PC-9 (cell line): ENCODE results near the gene OCA2. TPM values are rescaled to one million over a fixed set of nuclear protein-coding genes. Genes with fewer than 3 reads are reported as not detected.

Experiments used
- BruUV-seq: library from RNA; stranded (reverse); fragments of 400-500 nt; replicated peaks from 2 replicates; lab custom pipeline; 2021; lab: Mats Ljungman, UMichigan
- CTCF ChIA-PET: fragments of 300-600 bp; sonication (Branson Sonifier 250); formaldehyde crosslinking; loops from one replicate; lab custom pipeline; 2022; ENCODE audit warnings: antibody characterized with exemption; lab: Charles Lee
- POLR2A ChIA-PET: fragments of 300-600 bp; sonication (Branson Sonifier 250); formaldehyde crosslinking; loops from one replicate; lab custom pipeline; 2022; ENCODE audit warnings: antibody characterized with exemption; ENCODE audit not compliant: unreplicated experiment; lab: Charles Lee
- DNase-seq, 2 experiments: peaks; one replicate each; pipeline versions ENCODE4 v3.0.0 to v3.0.0-alpha.2; 2015 to 2022; ENCODE audit warnings: mixed read lengths in 1 of 2
- H2AFZ ChIP-seq: fragments of 200-600 bp; sonication (generic); 2 replicates; pipeline ENCODE4 v1.8.1; 2017; ENCODE audit warnings: antibody characterized with exemption
- H3F3A ChIP-seq: fragments of 200-600 bp; sonication (generic); 2 replicates; pipeline ENCODE4 v1.8.1; 2017; ENCODE audit warnings: antibody characterized with exemption, mild to moderate bottlenecking, low read depth; ENCODE audit not compliant: insufficient read depth
- H3K27ac ChIP-seq: fragments of 200-600 bp; sonication (generic); 2 replicates; pipeline ENCODE4 v1.6.1; 2016; ENCODE audit warnings: mixed run types
- H3K27me3 ChIP-seq: fragments of 200-600 bp; sonication (generic); 2 replicates; pipeline ENCODE4 v1.6.1; 2016; ENCODE audit warnings: low read depth, mixed run types; ENCODE audit not compliant: insufficient read depth
- H3K36me3 ChIP-seq: fragments of 200-600 bp; sonication (generic); 2 replicates; pipeline ENCODE4 v1.6.1; 2016; ENCODE audit warnings: low read depth, mixed run types
- H3K4me1 ChIP-seq: fragments of 200-600 bp; sonication (generic); replicated peaks from 2 replicates; pipeline ENCODE4 v1.6.1; 2016; ENCODE audit warnings: mixed run types; ENCODE audit not compliant: insufficient read depth
- H3K4me2 ChIP-seq: fragments of 200-600 bp; sonication (generic); 2 replicates; pipeline ENCODE4 v1.6.1; 2017; ENCODE audit warnings: mixed run types
- H3K4me3 ChIP-seq: fragments of 200-600 bp; sonication (generic); 2 replicates; pipeline ENCODE4 v1.6.1; 2016; ENCODE audit warnings: mixed run types
- H3K79me2 ChIP-seq: fragments of 200-600 bp; sonication (generic); 2 replicates; pipeline ENCODE4 v1.6.1; 2017; ENCODE audit warnings: low read depth, mixed run types
- H3K9me2 ChIP-seq: fragments of 200-600 bp; sonication (generic); 2 replicates; pipeline ENCODE4 v1.8.1; 2017; ENCODE audit warnings: mild to moderate bottlenecking; ENCODE audit not compliant: insufficient read depth
- H3K9me3 ChIP-seq: fragments of 200-600 bp; sonication (generic); 2 replicates; pipeline ENCODE4 v1.8.1; 2016; ENCODE audit warnings: low read depth; ENCODE audit not compliant: insufficient read depth
- H4K20me1 ChIP-seq: fragments of 200-600 bp; sonication (generic); 2 replicates; pipeline ENCODE4 v1.8.1; 2017; ENCODE audit not compliant: insufficient read depth
- EZH2 ChIP-seq: fragments of 200-600 bp; sonication (generic); IDR thresholded peaks from 2 replicates; pipeline ENCODE4 v1.8.0; 2017; ENCODE audit warnings: antibody characterized with exemption, low read depth
- intact Hi-C: fragments of 100-400 bp; cut with micrococcal nuclease; formaldehyde crosslinking; loops from one replicate; pipeline ENCODE4 v1.10.0; 2022; ENCODE audit not compliant: unreplicated experiment
- total RNA-seq: library from RNA; stranded (reverse); gene quantifications from 2 replicates; pipeline ENCODE4 v1.2.3, GENCODE V29; 2021
- TF ChIP-seq, protein P1 (sequence below): fragments of 200-600 bp; sonication (generic); conservative IDR thresholded peaks from 2 replicates; pipeline ENCODE4 v1.6.1; 2017; ENCODE audit warnings: mixed run types, antibody characterized with exemption, mild to moderate bottlenecking, moderate library complexity

OCA2 gene
- total RNA-seq, 1 experiment from 2014 or later = not detected

GRCh38 chr15:28079313-28079969 is 19.7 kb downstream of the OCA2 start:
- peaks cover 28% of the 10 kb centered on the region for H3K27me3 ChIP-seq
- H2AFZ ChIP-seq = no peak overlapping the region
- POLR2A ChIA-PET = no interaction called here
- H3K4me2 ChIP-seq = no peak overlapping the region
- CTCF ChIA-PET = no interaction called here
- no peaks in the 10 kb centered on the region for H3F3A ChIP-seq
- no peaks in the 10 kb centered on the region for H3K36me3 ChIP-seq
- no TSS peak for BruUV-seq
- intact Hi-C loops = no loop called here
- TF ChIP-seq, protein P1, sequence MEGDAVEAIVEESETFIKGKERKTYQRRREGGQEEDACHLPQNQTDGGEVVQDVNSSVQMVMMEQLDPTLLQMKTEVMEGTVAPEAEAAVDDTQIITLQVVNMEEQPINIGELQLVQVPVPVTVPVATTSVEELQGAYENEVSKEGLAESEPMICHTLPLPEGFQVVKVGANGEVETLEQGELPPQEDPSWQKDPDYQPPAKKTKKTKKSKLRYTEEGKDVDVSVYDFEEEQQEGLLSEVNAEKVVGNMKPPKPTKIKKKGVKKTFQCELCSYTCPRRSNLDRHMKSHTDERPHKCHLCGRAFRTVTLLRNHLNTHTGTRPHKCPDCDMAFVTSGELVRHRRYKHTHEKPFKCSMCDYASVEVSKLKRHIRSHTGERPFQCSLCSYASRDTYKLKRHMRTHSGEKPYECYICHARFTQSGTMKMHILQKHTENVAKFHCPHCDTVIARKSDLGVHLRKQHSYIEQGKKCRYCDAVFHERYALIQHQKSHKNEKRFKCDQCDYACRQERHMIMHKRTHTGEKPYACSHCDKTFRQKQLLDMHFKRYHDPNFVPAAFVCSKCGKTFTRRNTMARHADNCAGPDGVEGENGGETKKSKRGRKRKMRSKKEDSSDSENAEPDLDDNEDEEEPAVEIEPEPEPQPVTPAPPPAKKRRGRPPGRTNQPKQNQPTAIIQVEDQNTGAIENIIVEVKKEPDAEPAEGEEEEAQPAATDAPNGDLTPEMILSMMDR = no peak
- no peak for TF ChIP-seq EZH2
- no peaks in the 10 kb centered on the region for H3K9me3 ChIP-seq
- no peak for DNase-seq
- H3K4me3 ChIP-seq = no peak overlapping the region
- no peaks in the 10 kb centered on the region for H3K79me2 ChIP-seq
- H3K27ac ChIP-seq = no peak overlapping the region
- H4K20me1 ChIP-seq = no peaks in the 10 kb centered on the region
- no peaks in the 10 kb centered on the region for H3K4me1 ChIP-seq
- no peaks in the 10 kb centered on the region for H3K9me2 ChIP-seq

DNA sequence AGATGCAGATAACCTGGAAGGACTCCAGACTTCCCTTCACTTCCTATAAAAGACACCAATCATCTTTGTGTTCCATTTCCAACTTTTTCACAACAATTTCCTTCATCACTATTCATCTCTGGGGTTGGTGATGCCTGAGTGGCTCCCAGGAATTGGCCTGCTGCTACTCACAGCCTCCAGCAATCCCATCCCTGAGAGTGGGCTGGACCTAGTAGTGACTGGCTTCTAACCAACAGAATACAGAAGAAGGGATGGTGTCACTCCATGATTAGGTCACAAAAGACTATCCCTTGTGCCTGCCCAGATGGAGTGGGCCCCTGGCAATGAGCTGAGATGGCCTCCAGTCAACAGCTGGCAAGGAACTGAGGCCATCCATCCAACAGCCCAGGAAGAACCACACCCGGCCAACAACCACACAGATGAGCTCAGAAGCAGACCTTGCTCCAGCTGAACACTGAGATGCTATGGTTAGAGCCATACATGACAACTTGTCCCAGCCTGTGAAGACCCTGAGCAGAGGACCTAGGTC is 20.9 kb downstream of the OCA2 start:
- Histone ChIP-seq H3K4me2 (no peak overlapping the region), H3K79me2 (no peaks in the 10 kb centered on the region), H3F3A (no peaks in the 10 kb centered on the region), H3K27me3 (peaks cover 28% of the 10 kb centered on the region), H3K9me2 (no peaks in the 10 kb centered on the region), H4K20me1 (no peaks in the 10 kb centered on the region), H3K4me3 (no peak overlapping the region), H3K27ac (no peak overlapping the region), H2AFZ (no peak overlapping the region), H3K36me3 (no peaks in the 10 kb centered on the region), H3K9me3 (no peaks in the 10 kb centered on the region), H3K4me1 (no peaks in the 10 kb centered on the region)
- ChIA-PET CTCF (no interaction called here), POLR2A (no interaction called here)
- no peak for DNase-seq
- BruUV-seq = no TSS peak
- intact Hi-C loops = no loop called here
- TF ChIP-seq, protein P1 = no peak
- no peak for TF ChIP-seq EZH2

- no peak for DNase-seq
- CTCF ChIA-PET = no interaction called here
- Histone ChIP-seq H3K4me1 (no peaks in the 10 kb centered on the region), H2AFZ (no peak overlapping the region), H3K9me2 (no peaks in the 10 kb centered on the region), H3K36me3 (no peaks in the 10 kb centered on the region), H3F3A (no peaks in the 10 kb centered on the region), H3K79me2 (no peaks in the 10 kb centered on the region), H3K27me3 (peaks cover 28% of the 10 kb centered on the region), H3K4me3 (no peak overlapping the region), H3K9me3 (no peaks in the 10 kb centered on the region), H4K20me1 (no peaks in the 10 kb centered on the region), H3K4me2 (no peak overlapping the region), H3K27ac (no peak overlapping the region)
- intact Hi-C loops = no loop called here
- POLR2A ChIA-PET = no interaction called here
- no peak for TF ChIP-seq EZH2
- TF ChIP-seq, protein P1 = no peak
- BruUV-seq = no TSS peak
Observed at GRCh38 chr15:28075573-28075972, 23.5 kb downstream of the OCA2 start.
